Suprapubic skin (tissue), 4 donors: ENCODE measurements around the gene SEZ6L.

Source experiments
- POLR2A ChIP-seq, 2 donors: fragments of 450-650 bp; IDR thresholded peaks; one replicate each; pipeline ENCODE4 v1.6.1; 2017; ENCODE audit warnings: antibody characterized with exemption in 2 of 2, mild to moderate bottlenecking in 2 of 2, moderate library complexity in 2 of 2
- POLR2AphosphoS5 ChIP-seq, 3 donors: sonication (generic); formaldehyde crosslinking; IDR thresholded peaks; one replicate each; pipeline ENCODE4 v1.6.1; 2017; ENCODE audit warnings: antibody characterized with exemption in 3 of 3
- TF ChIP-seq, protein P1 (sequence below), 2 donors: fragments of 200-600 bp in 1 of 2; fragments of 450-650 bp in 1 of 2; sonication (generic) in 1 of 2; IDR thresholded peaks; one replicate each; pipeline ENCODE4 v1.5.1; 2016 to 2019; ENCODE audit warnings: antibody characterized with exemption in 2 of 2, mild to moderate bottlenecking in 1 of 2, moderate library complexity in 1 of 2

DNA sequence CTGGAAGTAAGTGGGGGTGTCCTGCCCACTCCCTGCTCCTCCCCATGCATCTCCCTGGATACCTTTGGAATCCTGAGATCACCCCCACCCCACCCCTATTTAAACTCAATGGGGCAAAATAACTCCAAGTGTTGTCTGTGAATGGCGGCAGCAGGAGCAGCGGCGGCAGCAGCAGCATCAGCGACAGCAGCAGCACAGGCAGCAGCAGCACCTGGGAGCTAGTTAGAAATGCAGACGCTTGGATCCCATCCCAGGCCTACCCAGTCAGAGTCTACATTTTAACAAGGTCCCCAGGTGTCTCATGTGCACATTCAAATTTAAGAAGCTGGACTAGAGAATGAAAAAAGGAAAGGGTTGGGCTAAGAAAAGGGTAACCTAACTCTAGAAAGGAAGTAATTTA, 82.6 kb downstream of the SEZ6L start:
- TF ChIP-seq POLR2AphosphoS5 (IDR thresholded peaks at IDR 0.05) (no peak), POLR2A (IDR thresholded peaks at IDR 0.05) (no peak)
- TF ChIP-seq, protein P1, sequence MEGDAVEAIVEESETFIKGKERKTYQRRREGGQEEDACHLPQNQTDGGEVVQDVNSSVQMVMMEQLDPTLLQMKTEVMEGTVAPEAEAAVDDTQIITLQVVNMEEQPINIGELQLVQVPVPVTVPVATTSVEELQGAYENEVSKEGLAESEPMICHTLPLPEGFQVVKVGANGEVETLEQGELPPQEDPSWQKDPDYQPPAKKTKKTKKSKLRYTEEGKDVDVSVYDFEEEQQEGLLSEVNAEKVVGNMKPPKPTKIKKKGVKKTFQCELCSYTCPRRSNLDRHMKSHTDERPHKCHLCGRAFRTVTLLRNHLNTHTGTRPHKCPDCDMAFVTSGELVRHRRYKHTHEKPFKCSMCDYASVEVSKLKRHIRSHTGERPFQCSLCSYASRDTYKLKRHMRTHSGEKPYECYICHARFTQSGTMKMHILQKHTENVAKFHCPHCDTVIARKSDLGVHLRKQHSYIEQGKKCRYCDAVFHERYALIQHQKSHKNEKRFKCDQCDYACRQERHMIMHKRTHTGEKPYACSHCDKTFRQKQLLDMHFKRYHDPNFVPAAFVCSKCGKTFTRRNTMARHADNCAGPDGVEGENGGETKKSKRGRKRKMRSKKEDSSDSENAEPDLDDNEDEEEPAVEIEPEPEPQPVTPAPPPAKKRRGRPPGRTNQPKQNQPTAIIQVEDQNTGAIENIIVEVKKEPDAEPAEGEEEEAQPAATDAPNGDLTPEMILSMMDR (IDR thresholded peaks at IDR 0.05), result no peak
